Neural cell (in vitro differentiated cells): Measurements from ENCODE around the gene GPS2. TPM values are rescaled to one million over a fixed set of nuclear protein-coding genes. Genes with fewer than 3 reads are reported as not detected.

ENCODE experiments used
- H2AFZ ChIP-seq: fragments of 200-600, 300-800 bp; sonication (generic), shearing (Covaris generic); 2 replicates; pipeline ENCODE4 v1.6.0; 2014; ENCODE audit warnings: low read depth, mild to moderate bottlenecking, antibody characterized with exemption, low read length, moderate library complexity
- H3F3A ChIP-seq: fragments of 200-600 bp; shearing (Covaris generic); 2 replicates; pipeline ENCODE4 v1.6.1; 2016; ENCODE audit warnings: mild to moderate bottlenecking, moderate library complexity, mixed read lengths, antibody characterized with exemption, low read length; ENCODE audit not compliant: insufficient read depth, poor library complexity, severe bottlenecking
- H3K27ac ChIP-seq: fragments of 200-600, 300-800 bp; sonication (generic), shearing (Covaris generic); 2 replicates; pipeline ENCODE4 v1.5.1; 2014; ENCODE audit warnings: mild to moderate bottlenecking, low read length, moderate library complexity
- H3K27me3 ChIP-seq: fragments of 300-800, 200-600 bp; sonication (generic), shearing (Covaris generic); 2 replicates; pipeline ENCODE4 v1.6.0; 2014; ENCODE audit warnings: mild to moderate bottlenecking, low read depth, low read length, moderate library complexity; ENCODE audit not compliant: insufficient read depth
- H3K36me3 ChIP-seq: fragments of 300-800, 200-600 bp; sonication (generic), shearing (Covaris generic); 2 replicates; pipeline ENCODE4 v1.5.1; 2014; ENCODE audit warnings: mild to moderate bottlenecking, antibody characterized with exemption, low read length, moderate library complexity; ENCODE audit not compliant: insufficient read depth
- H3K4me2 ChIP-seq: fragments of 300-800, 200-600 bp; sonication (generic), shearing (Covaris generic); 2 replicates; pipeline ENCODE4 v1.6.0; 2014; ENCODE audit warnings: mild to moderate bottlenecking, low read length
- H3K4me3 ChIP-seq: fragments of 300-800, 200-600 bp; sonication (generic), shearing (Covaris generic); 2 replicates; pipeline ENCODE4 v1.5.1; 2014; ENCODE audit warnings: mild to moderate bottlenecking, low read length, moderate library complexity
- H3K79me2 ChIP-seq: fragments of 200-600 bp; shearing (Covaris generic); replicated peaks from 2 replicates; pipeline ENCODE4 v1.6.0; 2014; ENCODE audit warnings: mild to moderate bottlenecking, low read length, moderate library complexity; ENCODE audit not compliant: insufficient read depth
- H3K9ac ChIP-seq: fragments of 300-800, 200-600 bp; sonication (generic), shearing (Covaris generic); 2 replicates; pipeline ENCODE4 v1.6.1; 2016; ENCODE audit warnings: mild to moderate bottlenecking, low read length, mixed read lengths
- H3K9me2 ChIP-seq: fragments of 200-600 bp; shearing (Covaris generic); 2 replicates; pipeline ENCODE4 v1.6.1; 2016; ENCODE audit warnings: mild to moderate bottlenecking, low read length, mixed read lengths; ENCODE audit not compliant: insufficient read depth
- H3K9me3 ChIP-seq: fragments of 200-600, 300-800 bp; sonication (generic), shearing (Covaris generic); 2 replicates; pipeline ENCODE4 v1.6.1; 2016; ENCODE audit warnings: mild to moderate bottlenecking, mixed run types, low read length, moderate library complexity, mixed read lengths
- H4K20me1 ChIP-seq: fragments of 200-600 bp; shearing (Covaris generic); 2 replicates; pipeline ENCODE4 v1.6.1; 2016; ENCODE audit warnings: mild to moderate bottlenecking, mixed run types; ENCODE audit not compliant: insufficient read depth
- CTCF ChIP-seq: fragments of 450-650 bp; IDR thresholded peaks from 2 replicates; pipeline ENCODE4 v1.5.1; 2014; ENCODE audit warnings: antibody characterized with exemption, mild to moderate bottlenecking, moderate library complexity; ENCODE audit not compliant: poor library complexity, severe bottlenecking
- EP300 ChIP-seq: fragments of 450-650 bp; conservative IDR thresholded peaks from 2 replicates; pipeline ENCODE4 v1.6.1; 2014; ENCODE audit warnings: antibody characterized with exemption, mild to moderate bottlenecking, moderate library complexity; ENCODE audit not compliant: poor library complexity, severe bottlenecking
- EZH2 ChIP-seq: fragments of 200-600, 300-800 bp; shearing (Covaris generic), sonication (generic); IDR thresholded peaks from 2 replicates; pipeline ENCODE4 v1.6.1; 2014; ENCODE audit warnings: antibody characterized with exemption, low read length, borderline replicate concordance, mild to moderate bottlenecking; ENCODE audit not compliant: insufficient read depth, poor library complexity, severe bottlenecking
- MXI1 ChIP-seq: fragments of 450-650 bp; conservative IDR thresholded peaks from 2 replicates; pipeline ENCODE4 v1.6.1; 2014; ENCODE audit warnings: antibody characterized with exemption, mild to moderate bottlenecking; ENCODE audit not compliant: poor library complexity, severe bottlenecking
- POLR2AphosphoS5 ChIP-seq: IDR thresholded peaks from 2 replicates; pipeline ENCODE4 v1.6.1; 2012
- RAD21 ChIP-seq: fragments of 450-650 bp; conservative IDR thresholded peaks from 2 replicates; pipeline ENCODE4 v1.6.1; 2014; ENCODE audit warnings: antibody characterized with exemption, mild to moderate bottlenecking, moderate library complexity
- REST ChIP-seq: IDR thresholded peaks from 2 replicates; pipeline ENCODE4 v1.6.1; 2012; ENCODE audit warnings: borderline replicate concordance
- SMC3 ChIP-seq: fragments of 450-650 bp; conservative IDR thresholded peaks from 2 replicates; pipeline ENCODE4 v1.6.1; 2014; ENCODE audit warnings: antibody characterized with exemption, mild to moderate bottlenecking, moderate library complexity; ENCODE audit not compliant: poor library complexity
- TAF1 ChIP-seq: IDR thresholded peaks from 2 replicates; pipeline ENCODE4 v1.6.1; 2012; ENCODE audit warnings: low read depth
- polyA plus RNA-seq: library from polyadenylated mRNA; depleted of rRNA; stranded (reverse); fragments of >200 nt; gene quantifications from 2 replicates; pipeline ENCODE4 v1.2.3, GENCODE V29; 2014

Gene GPS2
- polyA plus RNA-seq, 1 donor from 2014 or later: 108 TPM

- Histone ChIP-seq H3K4me3 (no peak overlapping the region), H3K27ac (no peak overlapping the region), H3K27me3 (peaks cover 49% of the 10 kb centered on the region)
These were observed 22.0 kb downstream of the GPS2 start for GRCh38 chr17:7293159-7293558.

GRCh38 chr17:7292729-7293128 lies 22.4 kb downstream of the GPS2 start:
- Histone ChIP-seq H3K27ac (no peak overlapping the region), H3K9ac (no peak overlapping the region), H4K20me1 (no peaks in the 10 kb centered on the region), H3K4me3 (no peak overlapping the region), H3K4me2 (no peak overlapping the region), H3K36me3 (no peaks in the 10 kb centered on the region), H2AFZ (no peak overlapping the region), H3K27me3 (peaks cover 49% of the 10 kb centered on the region), H3K9me2 (no peaks in the 10 kb centered on the region), H3K9me3 (no peaks in the 10 kb centered on the region), H3K79me2 (no peaks in the 10 kb centered on the region), H3F3A (no peaks in the 10 kb centered on the region)
- TF ChIP-seq SMC3: no peak
- TF ChIP-seq CTCF: no peak
- TF ChIP-seq EZH2: no peak
- TF ChIP-seq TAF1: no peak
- TF ChIP-seq REST: no peak
- TF ChIP-seq MXI1: no peak
- no peak for TF ChIP-seq POLR2AphosphoS5
- TF ChIP-seq EP300: no peak
- no peak for TF ChIP-seq RAD21

More at GRCh38 chr17:7293159-7293558, 22.0 kb downstream of the GPS2 start:
- no peaks in the 10 kb centered on the region for H3K9me3 ChIP-seq
- no peaks in the 10 kb centered on the region for H3K9me2 ChIP-seq
- H4K20me1 ChIP-seq: no peaks in the 10 kb centered on the region
- no peak overlapping the region for H2AFZ ChIP-seq
- TF ChIP-seq EZH2 (no peak), CTCF (no peak), EP300 (no peak), POLR2AphosphoS5 (no peak)
- no peak overlapping the region for H3K4me2 ChIP-seq
- no peaks in the 10 kb centered on the region for H3K36me3 ChIP-seq
- H3K79me2 ChIP-seq: no peaks in the 10 kb centered on the region
- H3K9ac ChIP-seq: no peak overlapping the region
- H3F3A ChIP-seq: no peaks in the 10 kb centered on the region
